Measurements from ENCODE around the gene USP24. TPM values are rescaled to one million over a fixed set of nuclear protein-coding genes. Genes with fewer than 3 reads are reported as not detected.
A peak's percentile ranks its signal among the peaks of the same experiment; 100 is the strongest.

The USP24 gene, protein sequence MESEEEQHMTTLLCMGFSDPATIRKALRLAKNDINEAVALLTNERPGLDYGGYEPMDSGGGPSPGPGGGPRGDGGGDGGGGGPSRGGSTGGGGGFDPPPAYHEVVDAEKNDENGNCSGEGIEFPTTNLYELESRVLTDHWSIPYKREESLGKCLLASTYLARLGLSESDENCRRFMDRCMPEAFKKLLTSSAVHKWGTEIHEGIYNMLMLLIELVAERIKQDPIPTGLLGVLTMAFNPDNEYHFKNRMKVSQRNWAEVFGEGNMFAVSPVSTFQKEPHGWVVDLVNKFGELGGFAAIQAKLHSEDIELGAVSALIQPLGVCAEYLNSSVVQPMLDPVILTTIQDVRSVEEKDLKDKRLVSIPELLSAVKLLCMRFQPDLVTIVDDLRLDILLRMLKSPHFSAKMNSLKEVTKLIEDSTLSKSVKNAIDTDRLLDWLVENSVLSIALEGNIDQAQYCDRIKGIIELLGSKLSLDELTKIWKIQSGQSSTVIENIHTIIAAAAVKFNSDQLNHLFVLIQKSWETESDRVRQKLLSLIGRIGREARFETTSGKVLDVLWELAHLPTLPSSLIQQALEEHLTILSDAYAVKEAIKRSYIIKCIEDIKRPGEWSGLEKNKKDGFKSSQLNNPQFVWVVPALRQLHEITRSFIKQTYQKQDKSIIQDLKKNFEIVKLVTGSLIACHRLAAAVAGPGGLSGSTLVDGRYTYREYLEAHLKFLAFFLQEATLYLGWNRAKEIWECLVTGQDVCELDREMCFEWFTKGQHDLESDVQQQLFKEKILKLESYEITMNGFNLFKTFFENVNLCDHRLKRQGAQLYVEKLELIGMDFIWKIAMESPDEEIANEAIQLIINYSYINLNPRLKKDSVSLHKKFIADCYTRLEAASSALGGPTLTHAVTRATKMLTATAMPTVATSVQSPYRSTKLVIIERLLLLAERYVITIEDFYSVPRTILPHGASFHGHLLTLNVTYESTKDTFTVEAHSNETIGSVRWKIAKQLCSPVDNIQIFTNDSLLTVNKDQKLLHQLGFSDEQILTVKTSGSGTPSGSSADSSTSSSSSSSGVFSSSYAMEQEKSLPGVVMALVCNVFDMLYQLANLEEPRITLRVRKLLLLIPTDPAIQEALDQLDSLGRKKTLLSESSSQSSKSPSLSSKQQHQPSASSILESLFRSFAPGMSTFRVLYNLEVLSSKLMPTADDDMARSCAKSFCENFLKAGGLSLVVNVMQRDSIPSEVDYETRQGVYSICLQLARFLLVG (N-terminal part only)
- polyA plus RNA-seq (2012; rRNA removed), result 8.1 and 8.7 TPM in 2 replicates
- 5.6 and 6.2 TPM in 2 replicates for polyA plus RNA-seq (2012; cell fraction: cytosol; rRNA removed)
- 20.9 and 31.1 TPM in 2 replicates for polyA plus RNA-seq (2012; cell fraction: nucleus; rRNA removed)

DNA sequence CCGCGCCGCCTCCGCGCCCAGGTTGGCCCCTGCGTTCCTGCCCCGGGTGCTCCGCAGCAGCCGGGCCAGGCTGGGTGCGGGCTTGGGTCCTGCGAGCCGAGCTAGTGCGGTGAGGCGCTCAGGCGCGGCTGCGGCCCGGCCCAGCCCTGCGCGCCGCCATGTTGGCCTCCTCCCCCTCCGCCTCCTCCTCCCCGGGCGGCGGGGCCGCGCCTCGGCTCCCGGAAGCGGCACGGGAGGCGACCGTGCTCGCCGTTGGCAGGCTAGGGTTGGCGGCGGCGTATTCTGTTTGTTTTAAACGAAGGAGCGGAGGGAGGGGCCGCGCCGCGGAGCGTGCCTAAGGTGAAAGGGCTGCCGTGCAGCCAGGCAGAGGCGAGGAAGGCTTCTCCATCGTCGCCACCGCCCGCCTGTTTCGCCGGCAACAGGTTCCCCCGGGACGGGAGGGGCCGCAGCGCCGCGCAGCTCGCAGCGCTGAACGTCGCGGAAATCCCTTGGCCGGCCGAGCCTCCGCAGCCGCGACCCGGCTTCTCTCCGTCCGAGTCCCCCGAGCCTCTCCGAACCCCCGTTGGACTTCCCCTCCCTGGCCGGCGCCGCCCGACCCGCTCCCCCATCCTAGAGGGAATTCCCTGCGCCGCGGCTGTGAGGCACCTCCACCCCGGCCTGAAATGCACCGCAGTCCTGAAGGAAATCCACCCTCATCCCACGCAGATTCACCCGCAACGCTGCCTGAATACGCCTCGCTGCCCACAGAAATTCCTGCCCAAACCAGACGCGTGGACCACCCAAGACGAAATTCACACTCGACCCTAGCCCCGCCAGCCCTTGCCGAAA is at the start of gene USP24:
Gene USP24, minus strand, starts transcription at position 171 of the 828 bp plus-strand sequence. CDS start 251 bp downstream, outside the sequence.
- POLR2A ChIA-PET, result interaction anchor here (0.6 kb wide), 1 partner anchor 8 kb away, joined by 3 read pairs; no protein-coding TSS in a partner anchor
- H3K9me2 ChIP-seq, result no peaks in the 10 kb centered on the region
- peak within 1 kb of the TSS; percentile 95 for H2AFZ ChIP-seq (ENCODE audit: low read depth)
- peaks cover 48% of the 10 kb centered on the region for H3K79me2 ChIP-seq (ENCODE audit: insufficient read depth)
- WGBS (ENCODE audit: low lambda C conversion rate), result 12% methylated on average over 11 of the region's 96 CpGs
- H3K9ac ChIP-seq, result peak within 1 kb of the TSS; percentile 94
- peak within 1 kb of the TSS; percentile 94 to 96 for H3K4me3 ChIP-seq (ENCODE audit: low read depth in 2 of 2, low read length in 1 of 2)
- CTCF ChIA-PET, result no interaction called here
- peaks cover 25 to 40% of the 10 kb centered on the region in 2 experiments; a peak in 3 of 4 replicates for H3K4me1 ChIP-seq (ENCODE audit: control insufficient read depth in 1 of 2, insufficient read depth in 2 of 2, low read depth in 1 of 2, low read length in 1 of 2)
- no peaks in the 10 kb centered on the region for H3K9me3 ChIP-seq
- TF ChIP-seq NFIC (IDR thresholded peaks at IDR 0.05; ENCODE audit: borderline replicate concordance), result no peak
- peak; percentile 63; the same call in 1 of the 2 replicates for TF ChIP-seq FOXM1 (IDR thresholded peaks at IDR 0.05; ENCODE audit: low read depth)
- TF ChIP-seq YY1 (IDR thresholded peaks at IDR 0.05; ENCODE audit: low read depth), result peak; percentile 92
- peak; percentile 76 for TF ChIP-seq POLR2AphosphoS5 (IDR thresholded peaks at IDR 0.05; ENCODE audit: low read depth, low read length)
- TF ChIP-seq ELF1 (IDR thresholded peaks at IDR 0.05), result peak; percentile 76; the same call in 1 of the 2 replicates
- TF ChIP-seq GATA2 (CRISPR knock-in tag; IDR thresholded peaks at IDR 0.05), result no peak
- peak; percentile 18 for TF ChIP-seq MXI1 (IDR thresholded peaks at IDR 0.05; ENCODE audit: low read depth, low read length)
- no peak for TF ChIP-seq MEF2A (IDR thresholded peaks at IDR 0.05; ENCODE audit: borderline replicate concordance, low read depth)
- TF ChIP-seq TAF1 (IDR thresholded peaks at IDR 0.05; ENCODE audit: borderline replicate concordance, low read depth, low read length), result peak; percentile 74
- no peak for TF ChIP-seq TEAD4 (IDR thresholded peaks at IDR 0.05; ENCODE audit: borderline replicate concordance, insufficient read depth)
- TF ChIP-seq GABPA (IDR thresholded peaks at IDR 0.05; ENCODE audit: low read depth), result peak; percentile 54; the same call in 1 of the 2 replicates
- peak; percentile 29 for TF ChIP-seq MAX (IDR thresholded peaks at IDR 0.05; ENCODE audit: low read depth)
- no peak for TF ChIP-seq RAD21 (IDR thresholded peaks at IDR 0.05; ENCODE audit: low read length)
- TF ChIP-seq RCOR1 (IDR thresholded peaks at IDR 0.05; ENCODE audit: low read length), result no peak
- no peak for TF ChIP-seq RXRA (IDR thresholded peaks at IDR 0.05; ENCODE audit: borderline replicate concordance, low read depth)
- TF ChIP-seq CHD2 (IDR thresholded peaks at IDR 0.05; ENCODE audit: low read length, partially characterized antibody), result peak; percentile 39
- TF ChIP-seq SIN3A (IDR thresholded peaks at IDR 0.05; ENCODE audit: borderline replicate concordance, low read depth, low read length), result peak; percentile 71; the same call in 1 of the 2 replicates
- TF ChIP-seq, protein P1, sequence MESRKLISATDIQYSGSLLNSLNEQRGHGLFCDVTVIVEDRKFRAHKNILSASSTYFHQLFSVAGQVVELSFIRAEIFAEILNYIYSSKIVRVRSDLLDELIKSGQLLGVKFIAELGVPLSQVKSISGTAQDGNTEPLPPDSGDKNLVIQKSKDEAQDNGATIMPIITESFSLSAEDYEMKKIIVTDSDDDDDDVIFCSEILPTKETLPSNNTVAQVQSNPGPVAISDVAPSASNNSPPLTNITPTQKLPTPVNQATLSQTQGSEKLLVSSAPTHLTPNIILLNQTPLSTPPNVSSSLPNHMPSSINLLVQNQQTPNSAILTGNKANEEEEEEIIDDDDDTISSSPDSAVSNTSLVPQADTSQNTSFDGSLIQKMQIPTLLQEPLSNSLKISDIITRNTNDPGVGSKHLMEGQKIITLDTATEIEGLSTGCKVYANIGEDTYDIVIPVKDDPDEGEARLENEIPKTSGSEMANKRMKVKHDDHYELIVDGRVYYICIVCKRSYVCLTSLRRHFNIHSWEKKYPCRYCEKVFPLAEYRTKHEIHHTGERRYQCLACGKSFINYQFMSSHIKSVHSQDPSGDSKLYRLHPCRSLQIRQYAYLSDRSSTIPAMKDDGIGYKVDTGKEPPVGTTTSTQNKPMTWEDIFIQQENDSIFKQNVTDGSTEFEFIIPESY (IDR thresholded peaks at IDR 0.05; ENCODE audit: borderline replicate concordance, low read depth), result no peak
- TF ChIP-seq SMC3 (IDR thresholded peaks at IDR 0.05; ENCODE audit: low read depth, low read length), result no peak
- no peak for TF ChIP-seq NRF1 (IDR thresholded peaks at IDR 0.05; ENCODE audit: low read depth, low read length)
- TF ChIP-seq FOXJ3 (CRISPR knock-in tag; IDR thresholded peaks at IDR 0.05), result no peak; the same call in 1 of the 2 replicates
- TF ChIP-seq EP300 (IDR thresholded peaks at IDR 0.05; ENCODE audit: borderline replicate concordance in 1 of 2, low read depth in 1 of 2, low read length in 1 of 2), result no peak
- H3F3A ChIP-seq (replicated peaks; ENCODE audit: insufficient read depth), result no peaks in the 10 kb centered on the region
- peak; percentile 95 for DNase-seq
- H3K27me3 ChIP-seq (ENCODE audit: insufficient read depth), result no peaks in the 10 kb centered on the region
- peaks cover 32% of the 10 kb centered on the region for H4K20me1 ChIP-seq (ENCODE audit: insufficient read depth)
- peak within 1 kb of the TSS; percentile 73 to 97 for H3K27ac ChIP-seq (ENCODE audit: low read depth in 2 of 2, low read length in 1 of 2)
- peak within 1 kb of the TSS; percentile 94 for H3K4me2 ChIP-seq
- peaks cover 4 to 5% of the 10 kb centered on the region in 2 experiments for H3K36me3 ChIP-seq (replicated peaks in 1 of 2; ENCODE audit: control insufficient read depth in 1 of 2, insufficient read depth in 2 of 2, low read length in 1 of 2)
